Inferior parietal cortex (tissue), 1 donor: ENCODE measurements around the gene SCGN.

ENCODE experiments used
- DNase-seq: peaks from one replicate; pipeline ENCODE4 v3.0.0-alpha.2; 2016; ENCODE audit errors: extremely low spot score

Gene SCGN

DNA sequence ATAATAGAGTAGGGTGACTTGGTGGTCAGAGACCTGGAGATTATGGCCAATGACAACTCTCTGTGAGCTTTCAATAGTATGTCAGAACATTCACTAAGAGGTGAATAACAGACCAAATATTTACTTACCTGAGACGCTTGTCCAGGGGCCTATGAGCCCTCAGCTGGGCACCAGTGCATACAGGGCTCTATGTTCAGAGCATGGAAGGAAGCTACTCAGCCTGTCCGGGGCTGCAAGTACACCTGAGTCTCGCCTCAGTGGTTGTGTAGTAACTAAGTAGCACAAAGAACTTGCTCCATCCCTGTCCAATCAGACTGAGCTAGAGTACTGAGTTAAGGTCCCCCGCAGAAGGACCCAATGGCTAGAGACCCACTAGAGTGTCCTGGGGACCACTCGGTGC lies 11.6 kb upstream of the SCGN start:
- no peak for DNase-seq

DNA sequence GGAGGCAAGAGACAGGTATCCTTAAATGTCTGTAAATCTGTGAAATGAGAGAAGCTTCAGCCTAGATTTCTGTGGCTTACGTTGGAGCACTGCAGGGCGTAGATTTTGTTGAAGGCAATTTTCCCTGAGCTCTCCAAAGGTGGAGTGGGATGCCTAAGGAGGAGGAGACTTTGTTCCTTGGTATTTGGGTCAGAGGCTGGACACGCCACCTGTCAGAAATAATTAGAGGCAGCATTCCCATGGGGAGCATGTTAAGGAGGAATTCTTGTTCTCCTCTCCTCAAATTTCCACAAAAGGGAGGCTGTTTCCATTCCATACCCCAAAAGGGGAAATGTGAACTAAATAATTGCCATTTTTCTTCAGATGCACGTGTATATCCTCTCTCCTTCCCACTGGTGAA lies 11.1 kb upstream of the SCGN start:
- no peak for DNase-seq

DNA sequence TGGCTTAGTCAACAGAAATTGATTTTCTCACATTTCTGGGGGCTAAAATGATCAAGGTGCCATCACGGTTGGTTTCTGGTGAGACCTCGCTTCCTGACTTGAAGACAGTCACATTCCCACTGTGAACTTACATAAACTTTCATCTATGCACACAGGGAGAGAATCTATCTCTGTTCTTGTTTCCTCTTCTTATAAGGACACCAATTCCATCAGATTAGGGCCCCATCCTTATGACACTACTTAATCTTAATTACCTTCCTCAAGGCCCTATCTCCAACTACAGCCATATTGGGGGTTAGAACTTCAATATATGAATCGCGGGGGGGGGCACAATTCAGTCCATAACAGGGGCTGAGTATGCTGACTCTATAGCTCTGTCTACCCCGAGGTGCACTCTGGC lies 10.6 kb upstream of the SCGN start:
- no peak for DNase-seq

DNA sequence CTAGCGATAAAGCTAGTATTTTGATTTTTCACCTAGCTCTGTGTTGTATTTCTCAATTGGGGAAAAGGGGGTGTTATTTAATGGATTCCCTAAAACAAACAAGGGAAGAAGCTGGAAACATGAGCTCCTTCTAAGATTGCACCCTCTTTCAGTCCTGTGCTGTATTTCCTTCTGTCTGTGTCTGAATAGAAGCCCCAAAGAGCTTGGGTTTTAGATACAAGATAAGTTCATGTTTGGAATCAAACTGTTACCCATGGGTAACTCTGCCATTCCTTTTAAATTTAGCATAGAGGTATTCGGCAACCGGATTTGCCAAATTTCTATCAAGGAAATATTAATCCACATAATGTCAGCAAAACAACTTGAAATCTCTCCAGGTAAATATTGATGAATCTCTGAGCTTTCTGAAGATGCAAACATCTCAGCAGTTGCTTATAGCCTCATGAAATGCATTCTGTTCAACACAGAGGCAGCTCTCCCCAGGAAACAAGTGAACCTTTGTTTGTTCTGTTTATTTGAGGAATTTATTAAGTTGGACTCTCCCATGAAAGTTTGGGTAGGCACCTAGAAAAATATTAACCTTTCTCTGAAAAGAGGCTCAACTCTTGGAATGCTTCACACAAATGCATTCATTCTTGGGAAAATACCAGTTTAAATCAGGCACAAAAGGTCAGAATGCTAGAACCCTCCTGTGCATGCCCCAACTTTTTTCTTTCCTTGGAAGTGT lies 9.9 kb upstream of the SCGN start:
- no peak for DNase-seq

DNA sequence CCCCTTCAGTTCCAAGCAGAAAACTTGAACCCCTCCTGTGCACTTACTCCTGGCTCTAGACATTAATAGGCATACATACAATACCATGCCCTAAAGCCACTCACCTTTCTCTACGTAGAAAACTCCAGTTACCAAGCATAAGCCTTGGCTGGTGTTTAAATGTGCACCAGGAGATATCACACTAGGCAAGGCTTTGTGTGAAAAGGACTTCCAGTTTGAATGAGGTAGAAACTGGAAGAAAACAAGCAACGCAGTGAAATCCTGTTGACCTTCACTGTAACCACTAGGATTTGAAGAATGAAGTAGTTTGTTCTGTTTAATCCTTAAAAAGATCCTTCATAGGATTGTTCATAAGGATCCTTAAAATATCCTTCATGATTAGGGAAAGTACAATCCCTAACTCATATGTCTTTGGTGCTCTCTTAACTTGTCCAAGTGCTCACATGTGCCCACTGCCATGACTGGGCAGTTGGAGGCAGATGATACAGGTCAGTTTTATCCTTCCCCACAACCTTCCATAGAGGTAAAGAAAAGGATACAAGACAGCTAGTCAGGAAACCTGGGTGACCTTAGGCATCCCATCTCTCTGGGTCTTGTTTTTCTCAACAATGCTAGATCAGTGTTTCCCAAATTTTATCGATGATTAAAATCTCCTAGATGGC lies 9.2 kb upstream of the SCGN start:
- no peak for DNase-seq

DNA sequence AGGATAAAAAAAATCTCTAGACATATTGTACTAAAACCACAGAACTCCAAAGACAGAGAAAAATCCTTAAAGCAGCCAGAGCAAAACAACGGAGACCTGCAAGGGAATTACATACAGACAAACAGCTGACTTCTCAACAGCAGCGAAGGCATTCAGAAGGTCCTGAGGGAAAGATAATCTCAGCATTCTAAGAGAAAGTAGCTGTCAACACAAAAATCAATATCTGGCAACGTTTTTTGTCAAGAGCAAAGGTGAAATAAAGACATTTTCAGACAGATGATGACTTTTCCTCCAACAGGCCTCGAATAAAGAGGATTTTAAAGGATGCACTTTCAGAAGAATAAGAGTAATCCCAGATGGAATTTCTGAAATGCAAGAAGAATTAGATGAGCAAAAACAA lies 6.1 kb upstream of the SCGN start:
- DNase-seq = no peak

DNA sequence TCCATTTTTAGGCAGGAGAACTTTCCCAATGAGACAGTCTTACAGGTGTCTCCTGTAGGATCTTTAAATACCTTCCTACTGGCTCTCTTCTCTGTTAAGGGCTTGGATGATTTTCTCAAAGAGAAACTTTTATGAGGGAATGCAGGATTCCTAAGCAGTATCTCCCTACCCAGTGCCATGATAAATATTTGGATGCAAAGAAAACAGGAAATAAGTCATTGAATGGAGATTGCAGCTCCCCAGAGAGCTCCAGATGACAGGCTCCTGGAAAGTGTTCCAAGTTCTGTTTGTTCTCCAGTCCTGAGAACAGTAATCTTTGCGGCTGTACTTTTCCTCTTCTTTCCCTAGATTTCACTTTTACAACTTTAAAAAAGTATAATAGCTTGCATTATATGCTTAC lies 2.4 kb upstream of the SCGN start:
- no peak for DNase-seq

DNA sequence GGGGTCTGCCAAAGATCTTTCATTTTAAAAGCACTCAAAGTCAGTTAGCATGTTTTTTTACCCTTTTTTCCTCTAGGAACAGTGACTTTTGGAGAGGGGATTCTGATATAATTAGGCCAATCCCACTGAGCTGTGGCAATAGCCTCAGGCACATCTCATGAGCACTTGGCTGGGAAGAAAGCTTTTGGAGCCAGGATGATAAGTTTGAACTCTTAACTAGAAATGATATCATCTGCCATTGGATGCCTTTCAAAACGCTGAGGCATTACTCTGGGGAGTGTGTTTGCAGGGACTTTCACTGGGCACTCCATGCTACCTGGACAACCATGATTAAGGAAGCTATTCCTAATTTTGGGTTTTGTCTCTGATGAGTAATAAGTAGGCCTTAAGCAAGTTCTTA lies 3.7 kb downstream of the SCGN start:
- no peak for DNase-seq

DNA sequence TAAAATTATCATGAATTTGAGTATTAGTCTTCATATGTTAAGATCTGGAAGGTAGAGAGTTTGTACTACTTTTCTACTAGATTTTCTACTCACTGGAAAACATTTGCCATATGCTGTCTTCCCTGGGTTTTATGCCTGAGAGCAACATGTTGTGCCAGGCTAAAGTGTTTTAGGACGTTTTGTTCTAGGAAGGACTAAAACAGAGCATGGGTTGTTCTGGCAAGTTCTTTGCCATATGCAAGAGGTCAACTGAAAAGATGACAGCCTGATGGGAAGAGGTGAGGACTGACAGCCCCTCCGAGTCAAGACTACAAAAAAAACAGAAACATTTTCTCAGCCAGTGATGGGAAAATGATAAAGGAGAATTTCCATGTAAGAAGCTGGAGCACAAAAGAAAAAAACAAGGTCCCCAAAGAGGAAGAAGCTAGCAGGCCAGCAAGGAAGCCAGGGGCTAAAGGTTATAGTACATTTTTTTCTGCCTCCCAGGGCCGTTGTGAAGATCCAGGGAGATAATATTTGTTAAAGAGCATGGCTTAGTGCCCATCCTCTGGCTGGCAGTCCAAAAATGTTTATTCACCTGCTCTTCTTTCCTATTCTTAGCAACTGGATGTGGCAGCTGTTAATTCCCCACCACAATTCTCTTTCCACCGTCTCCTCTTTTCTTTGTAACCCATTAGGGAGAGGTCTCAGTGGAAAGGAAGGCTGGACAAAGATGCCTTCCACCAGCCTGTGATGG lies 7.8 kb downstream of the SCGN start:
- no peak for DNase-seq

DNA sequence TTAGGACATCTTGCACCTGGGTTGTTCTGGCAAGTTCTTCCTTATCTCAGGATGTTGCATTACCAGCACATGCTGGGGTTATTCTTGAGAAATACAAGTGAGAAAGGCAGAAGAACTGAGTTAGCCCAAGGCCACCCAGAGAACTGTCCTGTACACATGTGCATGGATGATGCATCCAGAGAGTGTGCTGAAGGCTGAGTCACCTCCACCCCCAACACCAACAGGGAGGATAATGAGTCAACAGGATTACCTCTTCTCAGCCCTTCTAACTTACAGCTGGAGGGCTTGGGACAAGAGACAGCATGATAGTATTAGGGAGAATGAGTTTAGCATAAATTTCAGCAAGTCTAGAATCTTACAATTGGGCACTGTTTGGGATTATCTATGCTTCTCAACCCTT lies 8.5 kb downstream of the SCGN start:
- DNase-seq = no peak

DNA sequence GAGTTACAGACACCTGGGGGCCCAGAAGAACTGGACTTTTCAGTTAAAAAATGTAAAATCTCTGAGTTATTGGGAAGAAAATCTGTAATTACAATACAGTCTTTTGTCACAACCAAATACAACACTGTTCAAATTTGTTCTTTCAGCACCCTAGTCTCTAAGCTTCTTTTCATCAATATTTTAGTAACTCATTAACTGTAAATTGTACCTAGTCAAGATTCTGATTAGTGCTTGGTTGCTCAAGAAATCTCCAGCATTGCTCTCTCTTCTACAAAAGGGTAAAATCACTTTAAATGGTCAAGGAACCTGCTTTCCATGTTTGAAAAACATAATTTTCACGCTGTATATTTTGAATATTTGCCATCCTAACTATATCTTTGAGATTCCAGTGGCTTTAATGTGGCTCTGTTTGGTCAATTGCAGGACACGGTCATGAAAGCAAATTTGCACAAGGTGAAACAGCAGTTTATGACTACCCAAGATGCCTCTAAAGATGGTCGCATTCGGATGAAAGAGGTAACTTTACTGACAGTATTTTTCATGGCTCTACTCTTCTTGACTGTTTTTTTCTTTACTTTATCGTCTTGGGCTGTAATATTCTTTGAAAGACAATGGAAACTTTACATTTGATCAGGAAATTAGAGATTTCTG lies 9.2 kb downstream of the SCGN start:
- DNase-seq = no peak

DNA sequence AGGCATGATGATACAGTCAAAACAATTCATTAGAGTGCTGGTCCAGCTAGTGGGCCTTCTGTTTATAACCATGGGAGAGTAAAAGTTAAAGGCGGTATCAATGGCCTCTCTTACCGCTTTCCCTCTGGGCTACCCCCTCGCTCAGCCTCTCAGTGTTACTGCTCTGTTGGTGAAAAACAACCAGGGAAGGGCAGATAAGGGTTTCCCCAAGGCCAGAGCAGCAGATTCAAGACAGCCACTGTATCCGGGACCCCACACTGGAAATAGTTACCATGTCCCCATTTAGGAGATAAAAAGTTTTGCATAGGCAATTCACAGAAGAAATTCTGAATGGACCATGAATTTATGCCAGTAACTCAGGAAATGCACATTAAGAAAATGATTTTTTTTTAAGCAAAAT lies 13.4 kb downstream of the SCGN start:
- no peak for DNase-seq

DNA sequence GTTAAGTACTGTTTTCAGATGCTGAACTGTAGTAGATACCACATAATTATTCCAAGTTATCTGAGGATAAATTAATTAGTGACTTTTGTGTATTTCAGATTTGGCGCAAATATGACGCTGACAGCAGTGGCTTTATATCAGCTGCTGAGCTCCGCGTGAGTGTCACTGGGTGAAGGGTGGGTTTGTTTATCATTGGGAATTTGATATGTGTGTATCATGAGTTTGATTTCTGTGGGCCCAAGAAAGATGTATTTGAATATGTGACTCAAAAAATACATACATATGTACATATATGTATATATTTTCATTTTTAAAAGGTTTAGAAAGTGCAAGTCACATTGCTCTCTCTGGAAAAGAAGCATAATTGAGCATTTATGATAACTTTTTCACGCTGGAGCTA lies 17.4 kb downstream of the SCGN start:
- no peak for DNase-seq

DNA sequence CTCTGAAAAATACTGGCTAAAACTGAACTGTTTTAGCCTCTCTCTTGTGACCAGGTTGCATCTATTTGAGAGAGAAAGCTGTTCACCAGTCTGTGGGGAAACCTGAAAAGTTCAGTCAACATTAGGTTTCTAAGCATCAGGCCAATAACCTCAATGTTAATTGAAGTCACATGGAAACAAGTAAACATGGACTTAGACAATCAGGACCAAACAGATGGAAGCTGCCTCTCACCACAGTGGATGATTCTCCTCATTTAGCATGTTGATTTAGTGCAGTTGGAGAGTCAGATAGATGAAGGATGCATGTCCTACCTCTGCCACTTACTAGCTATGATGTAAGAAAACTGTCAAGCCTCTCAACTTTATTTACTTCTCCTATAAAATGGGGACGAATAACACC lies 18.2 kb downstream of the SCGN start:
- DNase-seq = no peak

DNA sequence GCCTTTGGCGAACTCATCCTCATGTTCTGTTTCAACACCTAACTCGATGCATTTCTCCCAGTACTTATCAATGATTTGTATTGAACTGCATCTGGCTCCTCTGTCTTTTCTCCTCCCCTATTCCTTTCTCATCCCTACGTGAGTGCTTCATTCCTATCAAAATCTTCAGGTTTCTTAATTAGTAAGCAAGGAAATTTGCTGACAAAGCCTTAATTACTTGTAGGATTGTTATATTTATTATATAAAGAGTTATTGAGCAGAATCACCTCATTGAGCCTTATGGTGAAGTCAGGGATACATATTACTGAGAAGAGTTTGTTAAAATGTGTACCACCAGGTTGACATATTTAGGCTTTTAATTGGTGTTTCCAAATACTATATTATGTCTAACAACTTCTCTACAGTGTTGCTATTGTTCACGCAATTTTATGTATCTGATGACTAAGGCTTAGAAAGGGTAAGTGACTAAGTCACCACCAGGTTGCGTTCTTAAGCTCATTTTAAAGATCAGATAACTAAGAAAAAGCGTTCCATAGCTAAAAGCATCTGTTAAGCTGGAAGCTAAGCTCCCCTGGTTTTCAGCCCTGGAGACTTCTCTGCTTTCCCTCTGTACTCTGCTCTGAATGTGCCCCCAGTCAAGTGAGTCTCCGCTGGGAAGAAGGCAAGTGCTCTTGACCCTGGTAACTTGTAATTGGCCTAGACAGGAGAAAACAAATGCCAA lies 18.9 kb downstream of the SCGN start:
- DNase-seq = no peak

DNA sequence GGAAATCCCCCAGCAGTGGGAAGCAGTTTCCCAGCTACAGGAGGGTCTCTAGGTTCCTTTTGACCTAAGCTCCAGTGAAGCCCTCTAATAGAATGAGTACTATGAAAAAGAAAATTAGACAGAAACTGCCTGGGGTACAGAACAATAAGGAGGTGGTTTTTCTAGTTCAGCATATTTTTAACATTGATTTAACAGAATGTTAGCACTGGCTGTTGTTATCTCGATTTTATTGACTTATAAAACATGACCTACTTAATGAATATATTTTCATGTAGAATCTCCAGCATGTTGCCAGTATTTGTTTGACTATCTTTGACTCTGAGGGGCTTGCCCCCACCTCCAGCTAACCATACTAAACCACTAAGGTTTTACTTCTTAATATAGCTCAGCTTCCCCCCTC lies 19.6 kb downstream of the SCGN start:
- DNase-seq = no peak

DNA sequence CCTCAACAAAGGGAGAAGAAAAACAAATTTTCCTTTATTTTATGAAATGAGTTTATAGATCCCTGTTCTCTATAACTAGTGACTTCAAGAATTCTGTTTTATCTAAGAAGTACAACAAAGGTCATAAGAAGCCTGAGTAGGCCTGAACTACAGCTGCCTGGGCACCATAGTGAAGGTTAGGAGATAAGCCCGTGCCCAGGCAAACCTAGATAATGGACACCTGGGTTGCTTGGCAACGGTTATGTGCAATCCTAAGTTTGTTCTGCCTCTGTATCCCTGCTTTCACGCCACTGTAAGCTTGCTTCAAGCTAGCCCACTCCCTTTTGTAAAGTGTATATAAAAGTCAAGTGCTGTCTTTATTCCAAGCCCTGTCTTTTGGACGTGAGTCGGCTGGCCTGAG lies 23.2 kb downstream of the SCGN start:
- DNase-seq = no peak

DNA sequence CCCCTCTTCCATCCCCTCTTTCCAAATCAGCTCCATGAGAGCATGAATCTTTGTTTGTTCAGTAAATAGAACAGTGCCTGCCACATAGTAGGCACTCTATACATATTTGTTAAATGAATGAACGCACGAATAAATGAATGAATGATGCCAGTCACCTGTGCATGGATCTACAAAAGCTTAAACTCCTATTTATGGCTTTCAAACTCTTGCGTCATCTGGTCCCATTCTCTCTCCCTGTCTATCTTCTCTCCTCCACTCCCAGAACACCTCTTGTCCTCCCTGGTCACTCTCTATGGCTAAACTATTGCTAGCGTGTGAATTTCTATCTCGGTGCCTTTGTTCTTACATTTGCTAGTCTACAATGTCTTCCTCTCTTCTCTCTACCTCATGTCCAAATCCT lies 24.8 kb downstream of the SCGN start:
- DNase-seq = no peak

DNA sequence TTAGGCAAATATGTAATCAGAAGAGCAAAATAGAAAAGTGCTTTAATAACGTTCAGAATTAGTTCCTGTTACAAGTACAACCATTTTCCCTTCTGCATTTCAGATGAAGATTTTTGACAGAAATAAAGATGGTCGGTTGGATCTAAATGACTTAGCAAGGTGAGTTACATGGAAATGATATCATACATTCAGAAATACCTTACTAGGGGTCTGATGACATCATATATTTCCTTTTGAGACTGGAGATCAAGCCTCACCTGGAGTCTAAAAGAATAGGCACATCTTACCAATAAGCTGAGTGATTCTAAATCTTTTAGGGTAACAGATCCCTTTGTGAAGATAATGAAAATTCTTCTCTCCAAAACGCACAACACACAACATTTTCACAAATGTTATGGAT lies 29.8 kb downstream of the SCGN start:
- DNase-seq = no peak

DNA sequence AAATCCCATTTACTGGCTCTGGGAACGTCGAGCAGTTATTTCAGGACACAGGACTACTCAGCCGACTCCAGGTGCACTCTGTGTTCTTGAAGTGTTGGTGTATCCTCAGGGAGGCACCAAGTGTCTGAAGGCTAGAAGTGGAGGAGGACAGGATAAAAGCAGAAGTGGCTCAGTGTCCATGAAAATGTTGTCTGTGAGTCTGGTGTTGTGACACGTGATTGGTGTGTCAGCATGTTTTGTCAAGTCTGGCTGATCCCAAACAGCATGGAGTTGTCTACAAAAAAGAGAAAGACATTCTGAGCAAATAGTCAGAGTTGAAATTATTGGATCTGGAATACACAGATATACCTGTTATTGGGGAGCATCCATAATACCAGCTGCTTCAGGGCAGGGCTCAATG lies 30.3 kb downstream of the SCGN start:
- DNase-seq = no peak

DNA sequence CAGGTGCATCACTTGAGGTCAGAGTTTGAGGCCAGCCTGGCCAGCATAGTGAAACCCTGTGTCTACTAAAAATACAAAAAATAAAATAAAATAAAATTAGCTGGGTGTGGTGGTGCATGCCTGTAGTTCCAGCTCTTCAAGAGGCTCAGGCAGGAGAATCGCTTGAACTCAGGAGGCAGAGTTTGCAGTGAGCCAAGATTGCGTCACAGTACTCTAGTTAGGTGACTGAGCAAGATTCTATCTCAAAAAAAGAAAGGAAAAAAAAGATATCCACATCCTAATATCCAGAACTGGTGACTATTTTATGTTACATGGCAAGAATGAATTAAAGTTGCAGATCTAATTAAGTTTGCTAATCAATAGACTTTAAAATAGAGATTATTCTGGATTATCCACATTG lies 32.5 kb downstream of the SCGN start:
- DNase-seq = no peak

DNA sequence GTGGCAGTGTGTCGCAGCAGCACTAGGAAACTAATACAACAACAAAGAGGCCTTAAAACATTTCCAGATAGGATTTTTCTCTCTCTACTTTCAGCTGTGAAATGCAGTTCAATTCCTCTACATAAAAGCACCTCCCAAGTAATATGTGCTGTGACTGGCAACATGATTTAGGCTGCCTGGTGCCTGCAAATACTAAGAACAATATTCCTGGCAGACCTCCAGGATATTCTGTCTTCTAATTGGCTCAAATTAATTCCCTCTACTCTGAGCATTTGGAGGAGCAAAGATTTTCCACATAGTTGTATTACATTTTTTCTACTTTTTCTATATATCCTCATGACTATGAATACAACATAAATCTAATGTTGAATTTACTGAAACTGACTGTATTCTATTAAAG lies 33.2 kb downstream of the SCGN start:
- DNase-seq = no peak
